Cerebellar nuclear complex (tissue), 1 donor: ENCODE data around the gene CBX1.
"Not testable (repeated sequence)": the region's sequence is repeated elsewhere in the genome, so short reads cannot be mapped to it uniquely, and the experiment has no call there.

Experiments
- DNase-seq, 2 experiments: peaks; one replicate each; lab custom pipeline; 2025; lab: John Stamatoyannopoulos, UW

CBX1 gene

DNA sequence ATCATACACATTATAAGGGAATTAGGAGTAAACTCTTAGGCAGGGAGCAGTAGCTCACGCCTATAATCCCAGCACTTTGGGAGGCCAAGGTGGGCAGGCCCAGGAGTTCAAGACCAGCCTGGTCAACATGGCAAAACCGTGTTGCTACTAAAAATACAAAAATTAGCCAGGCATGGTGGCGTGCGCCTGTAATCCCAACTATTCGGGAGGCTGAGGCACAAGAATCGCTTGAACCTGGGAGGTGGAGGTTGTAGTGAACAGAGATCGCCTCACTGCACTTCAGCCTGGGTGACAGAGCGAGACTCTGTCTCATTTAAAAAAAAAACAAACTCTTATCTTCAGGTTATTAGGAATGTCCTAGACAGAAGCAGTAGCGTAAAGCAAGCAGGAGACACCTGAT lies 28.5 kb downstream of the CBX1 start:
- not testable (repeated sequence) for DNase-seq

DNA sequence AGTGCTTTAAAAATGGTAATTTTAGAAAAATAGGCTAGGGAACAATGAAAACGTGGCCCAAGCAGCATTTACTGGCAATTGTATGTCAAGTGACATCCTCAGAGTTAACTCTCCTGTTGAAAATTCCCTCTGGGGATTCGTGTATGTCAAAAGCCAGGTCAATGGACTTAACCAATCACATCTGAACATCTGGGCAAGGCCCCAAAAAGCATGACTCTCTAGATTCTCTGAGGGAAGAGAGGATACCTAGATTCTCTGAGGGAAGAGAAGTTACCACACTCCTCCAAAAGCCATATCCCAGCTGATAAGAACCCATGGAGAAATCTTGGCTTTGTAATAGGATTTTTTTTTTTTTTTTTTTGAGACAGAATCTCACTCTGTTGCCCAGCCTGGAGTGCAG lies 29.6 kb downstream of the CBX1 start:
- DNase-seq = no peak

DNA sequence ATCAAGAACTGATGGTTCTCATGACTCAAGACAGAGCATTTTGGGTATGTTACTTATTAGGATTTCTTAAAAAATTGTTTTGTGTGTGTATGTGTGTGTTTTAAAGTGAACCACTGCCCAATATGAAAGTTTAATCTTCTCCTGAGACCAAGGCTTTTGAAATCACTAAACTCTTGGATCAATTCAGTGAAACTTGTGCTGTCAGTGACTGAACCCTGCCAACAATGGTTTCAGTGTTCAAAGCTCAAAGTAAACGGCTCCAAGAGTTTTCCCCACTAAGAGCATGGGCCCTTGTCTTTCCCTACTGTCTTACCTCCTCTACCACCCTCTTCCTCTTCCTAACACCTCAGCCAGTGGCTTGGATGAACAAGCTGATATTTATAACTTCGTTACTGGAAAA lies 31.1 kb downstream of the CBX1 start:
- no peak for DNase-seq

DNA sequence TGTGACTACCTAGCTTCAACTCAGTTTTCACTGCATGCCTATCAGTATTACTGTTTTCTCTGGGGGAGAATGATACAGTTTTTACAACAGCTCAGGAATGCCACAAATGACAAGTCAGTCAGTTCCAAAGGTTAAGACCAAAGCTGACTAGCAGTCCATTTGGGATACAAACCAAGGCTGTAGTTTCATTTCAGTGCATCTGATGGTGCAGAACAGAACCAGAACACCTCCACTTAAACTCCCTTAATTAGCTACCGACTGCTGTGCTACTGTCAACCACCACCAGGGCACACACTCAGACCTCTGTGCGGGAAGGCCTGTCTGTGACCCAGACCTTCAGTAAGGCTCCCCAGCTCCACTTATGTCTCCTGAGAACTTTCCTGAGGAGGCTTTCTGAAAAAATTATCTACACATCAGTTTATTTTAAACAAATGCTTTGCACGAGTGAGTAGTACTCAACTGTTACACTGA lies 32.8 kb downstream of the CBX1 start:
- DNase-seq = no peak

DNA sequence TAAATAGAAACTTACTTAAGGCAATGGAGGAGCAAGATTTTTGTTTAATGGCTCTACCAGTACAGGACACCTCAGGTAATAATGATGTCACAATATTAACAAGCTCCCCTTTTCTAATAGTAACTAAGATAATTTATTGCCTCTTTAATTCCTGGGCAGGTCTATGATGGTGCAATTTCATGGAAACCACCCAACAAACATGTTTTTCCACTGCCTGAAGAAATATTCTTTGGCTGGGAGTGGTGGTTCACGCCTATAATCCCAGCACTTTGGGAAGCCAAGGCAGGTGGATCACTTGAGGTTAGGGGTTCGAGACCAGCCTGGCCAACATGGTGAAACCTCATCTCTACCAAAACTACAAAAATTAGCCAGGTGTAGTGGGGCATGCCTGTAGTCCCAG lies 33.5 kb downstream of the CBX1 start:
- not testable (repeated sequence) for DNase-seq

DNA sequence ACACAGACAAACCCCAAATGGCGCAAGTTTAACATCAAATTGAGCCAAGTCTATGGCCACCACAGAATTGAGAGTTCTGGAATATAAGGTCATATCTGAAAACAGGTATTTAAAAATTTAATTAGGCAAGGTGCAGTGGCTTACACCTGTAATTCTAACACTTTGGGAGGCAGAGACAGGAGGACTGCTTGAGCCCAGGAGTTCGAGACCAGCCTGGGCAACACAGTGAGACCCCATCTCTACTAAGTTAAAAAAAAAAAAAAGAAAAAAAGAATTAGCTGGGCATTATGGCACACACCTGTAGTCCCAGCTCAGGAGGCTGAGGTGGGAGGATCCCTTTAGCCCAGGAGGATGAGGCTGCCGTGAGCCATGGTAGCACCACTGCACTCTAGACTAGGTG lies 34.0 kb downstream of the CBX1 start:
- no peak for DNase-seq

DNA sequence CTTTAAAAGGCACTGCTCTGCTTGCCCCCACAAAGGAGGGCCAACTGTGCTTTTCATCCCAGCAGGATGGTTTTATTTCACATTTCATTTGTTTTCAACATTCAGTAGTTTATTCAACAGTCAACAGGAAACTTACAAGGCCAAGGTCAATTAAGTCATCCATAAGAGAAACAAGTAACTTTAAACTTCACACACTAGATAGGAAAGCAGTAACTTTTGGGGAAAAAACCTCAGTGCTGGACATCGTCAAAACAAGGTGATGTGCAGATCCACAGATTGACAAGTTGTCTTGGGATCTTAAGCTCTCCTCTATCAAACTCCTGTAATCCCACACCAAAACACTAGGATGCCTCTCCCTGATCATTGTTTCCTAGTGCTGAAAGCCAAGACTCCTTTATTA lies 34.6 kb downstream of the CBX1 start:
- DNase-seq = no peak

DNA sequence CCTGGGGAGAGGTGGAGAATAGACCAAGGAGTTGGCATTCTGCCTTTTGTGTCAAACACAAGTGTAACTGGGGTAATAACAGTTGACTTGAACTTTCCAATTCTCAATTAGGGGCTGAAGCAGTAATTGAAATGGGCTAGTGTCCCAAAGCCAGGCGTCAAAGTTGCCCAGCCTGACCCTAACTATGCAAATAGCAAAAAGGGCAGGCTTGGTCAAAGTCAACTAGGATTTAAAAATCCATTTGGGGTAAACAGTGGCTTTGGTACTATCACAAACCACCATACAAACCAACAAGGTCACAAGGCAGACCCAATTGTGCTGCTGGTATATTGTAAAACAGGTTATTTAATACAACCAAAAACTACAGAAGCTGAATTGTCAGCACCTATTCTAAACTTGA lies 35.1 kb downstream of the CBX1 start:
- DNase-seq = no peak

DNA sequence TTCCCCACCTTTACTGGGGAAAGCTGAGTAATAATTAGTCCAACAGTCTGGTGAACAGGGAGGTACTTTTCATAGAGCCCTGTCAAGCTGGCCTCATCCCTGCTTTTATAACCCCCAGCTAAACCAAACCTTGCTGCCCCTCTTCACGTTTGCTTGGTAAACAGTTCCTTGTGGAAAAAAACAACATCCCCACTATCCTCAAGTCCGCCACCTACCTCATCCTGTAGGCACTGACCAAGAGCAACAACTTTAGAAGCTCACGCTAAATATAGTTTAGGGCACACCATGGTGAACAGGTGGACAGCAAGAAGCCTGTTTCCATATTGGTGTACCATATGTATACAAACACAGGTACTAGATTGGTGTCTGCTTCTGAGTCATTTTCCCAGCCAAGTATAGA lies 36.6 kb downstream of the CBX1 start:
- DNase-seq = no peak

DNA sequence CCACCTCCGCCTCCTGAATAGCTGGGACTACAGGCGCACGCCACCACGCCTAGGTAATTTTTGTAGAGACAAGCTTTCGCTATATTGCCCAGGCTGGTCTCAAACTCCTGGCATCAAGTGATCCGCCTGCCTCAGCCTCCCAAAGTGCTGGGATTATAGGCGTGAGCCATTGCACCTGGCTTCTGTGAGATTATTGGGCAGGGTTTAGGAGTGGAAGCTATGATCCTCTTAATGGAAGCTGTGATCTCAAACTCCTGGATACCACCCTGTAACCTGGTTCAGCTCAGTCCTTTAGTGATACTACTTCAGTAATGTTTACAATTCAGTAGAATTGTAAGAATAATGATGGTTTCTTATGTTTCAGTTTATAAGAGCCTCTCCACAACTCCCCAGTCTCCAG lies 39.0 kb downstream of the CBX1 start:
- no peak for DNase-seq

DNA sequence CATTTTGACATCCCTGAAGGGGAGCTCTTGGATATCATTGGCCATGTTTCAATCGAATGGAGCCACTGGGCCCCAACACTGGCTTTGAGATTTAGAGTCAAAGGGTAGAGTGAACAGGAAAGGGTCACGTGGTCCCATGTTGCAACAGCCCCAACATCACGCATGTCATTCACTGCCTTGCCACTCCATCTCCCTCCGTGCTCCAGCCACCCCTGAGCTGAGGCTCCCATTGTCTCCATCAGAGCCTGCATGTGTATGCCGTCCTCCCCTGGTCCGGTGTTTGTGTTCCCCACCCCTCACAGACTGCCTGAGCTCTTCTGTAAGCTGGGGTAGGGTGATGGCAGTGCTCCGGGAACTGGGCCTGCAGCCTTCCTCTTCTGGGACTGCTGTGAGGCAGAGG lies 41.0 kb downstream of the CBX1 start:
- DNase-seq = no peak

DNA sequence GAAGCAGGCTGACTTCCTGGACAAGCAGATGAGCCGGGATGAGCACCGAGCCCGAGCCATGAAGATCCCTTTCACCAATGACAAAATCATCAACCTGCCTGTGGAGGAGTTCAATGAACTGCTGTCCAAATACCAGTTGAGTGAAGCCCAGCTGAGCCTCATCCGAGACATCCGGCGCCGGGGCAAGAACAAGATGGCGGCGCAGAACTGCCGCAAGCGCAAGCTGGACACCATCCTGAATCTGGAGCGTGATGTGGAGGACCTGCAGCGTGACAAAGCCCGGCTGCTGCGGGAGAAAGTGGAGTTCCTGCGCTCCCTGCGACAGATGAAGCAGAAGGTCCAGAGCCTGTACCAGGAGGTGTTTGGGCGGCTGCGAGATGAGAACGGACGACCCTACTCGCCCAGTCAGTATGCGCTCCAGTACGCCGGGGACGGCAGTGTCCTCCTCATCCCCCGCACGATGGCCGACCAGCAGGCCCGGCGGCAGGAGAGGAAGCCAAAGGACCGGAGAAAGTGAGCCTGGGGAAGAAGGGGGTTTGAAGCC lies 42.1 kb downstream of the CBX1 start:
- DNase-seq = no peak

DNA sequence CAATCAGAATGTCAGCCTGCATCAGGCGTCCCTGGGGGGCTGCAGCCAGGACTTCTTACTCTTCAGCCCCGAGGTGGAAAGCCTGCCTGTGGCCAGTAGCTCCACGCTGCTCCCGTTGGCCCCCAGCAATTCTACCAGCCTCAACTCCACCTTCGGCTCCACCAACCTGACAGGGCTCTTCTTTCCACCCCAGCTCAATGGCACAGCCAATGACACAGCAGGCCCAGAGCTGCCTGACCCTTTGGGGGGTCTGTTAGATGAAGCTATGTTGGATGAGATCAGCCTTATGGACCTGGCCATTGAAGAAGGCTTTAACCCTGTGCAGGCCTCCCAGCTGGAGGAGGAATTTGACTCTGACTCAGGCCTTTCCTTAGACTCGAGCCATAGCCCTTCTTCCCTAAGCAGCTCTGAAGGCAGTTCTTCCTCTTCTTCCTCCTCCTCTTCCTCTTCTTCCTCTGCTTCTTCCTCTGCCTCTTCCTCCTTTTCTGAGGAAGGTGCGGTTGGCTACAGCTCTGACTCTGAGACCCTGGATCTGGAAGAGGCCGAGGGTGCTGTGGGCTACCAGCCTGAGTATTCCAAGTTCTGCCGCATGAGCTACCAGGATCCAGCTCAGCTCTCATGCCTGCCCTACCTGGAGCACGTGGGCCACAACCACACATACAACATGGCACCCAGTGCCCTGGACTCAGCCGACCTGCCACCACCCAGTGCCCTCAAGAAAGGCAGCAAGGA lies 42.7 kb downstream of the CBX1 start:
- no peak for DNase-seq

DNA sequence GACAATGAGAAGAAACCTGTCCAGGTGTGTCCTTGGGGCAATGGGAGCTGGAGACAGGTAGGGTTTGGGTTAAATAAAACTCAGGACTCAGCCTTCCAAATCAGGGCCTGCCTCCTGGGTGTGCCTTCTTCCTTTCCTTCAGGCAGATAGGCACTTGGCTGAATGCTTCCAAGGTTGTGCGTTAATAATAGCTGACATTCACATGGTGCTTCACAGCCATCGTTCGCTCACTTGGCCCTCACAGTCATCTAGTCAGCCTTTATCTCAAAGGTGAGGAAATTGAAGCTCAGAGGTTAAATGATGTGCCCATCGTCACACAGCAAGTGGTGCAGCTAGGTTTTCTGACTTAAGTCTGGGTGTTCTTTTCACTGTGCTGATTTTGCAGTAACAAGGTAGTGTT lies 43.7 kb downstream of the CBX1 start:
- no peak for DNase-seq

DNA sequence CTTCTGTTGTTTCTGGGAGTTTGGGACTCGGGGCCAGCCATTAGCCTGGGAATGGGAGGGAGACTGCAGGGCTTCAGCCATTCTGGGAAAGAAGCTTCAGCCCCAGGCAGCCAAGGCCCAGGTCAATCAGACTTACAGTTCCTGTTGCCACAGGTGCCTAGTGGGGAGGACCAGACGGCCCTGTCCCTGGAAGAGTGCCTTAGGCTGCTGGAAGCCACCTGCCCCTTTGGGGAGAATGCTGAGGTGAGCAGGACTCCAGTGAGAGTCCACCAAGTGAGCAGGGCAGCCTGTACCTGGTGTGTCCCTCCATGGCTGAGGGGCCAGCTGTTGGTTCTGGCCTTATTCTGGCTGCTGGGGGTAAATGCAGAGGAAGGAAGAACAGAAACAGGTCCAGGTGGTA lies 44.4 kb downstream of the CBX1 start:
- DNase-seq = no peak

DNA sequence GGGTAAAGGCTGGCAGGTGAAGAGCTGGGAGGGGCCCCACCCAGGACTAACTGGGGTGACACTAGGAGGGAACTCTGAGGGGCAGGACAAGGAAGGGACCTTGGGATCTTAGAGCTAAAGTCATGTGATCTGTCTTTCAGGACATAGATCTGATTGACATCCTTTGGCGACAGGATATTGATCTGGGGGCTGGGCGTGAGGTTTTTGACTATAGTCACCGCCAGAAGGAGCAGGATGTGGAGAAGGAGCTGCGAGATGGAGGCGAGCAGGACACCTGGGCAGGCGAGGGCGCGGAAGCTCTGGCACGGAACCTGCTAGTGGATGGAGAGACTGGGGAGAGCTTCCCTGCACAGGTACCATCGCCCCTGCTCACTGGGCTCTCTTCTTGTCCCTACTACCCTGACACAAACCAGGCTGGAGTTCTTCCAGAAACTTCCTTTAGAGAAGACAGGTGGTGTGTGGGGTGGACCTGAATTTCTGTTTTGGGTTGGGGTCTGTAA lies 45.0 kb downstream of the CBX1 start:
- DNase-seq = no peak

DNA sequence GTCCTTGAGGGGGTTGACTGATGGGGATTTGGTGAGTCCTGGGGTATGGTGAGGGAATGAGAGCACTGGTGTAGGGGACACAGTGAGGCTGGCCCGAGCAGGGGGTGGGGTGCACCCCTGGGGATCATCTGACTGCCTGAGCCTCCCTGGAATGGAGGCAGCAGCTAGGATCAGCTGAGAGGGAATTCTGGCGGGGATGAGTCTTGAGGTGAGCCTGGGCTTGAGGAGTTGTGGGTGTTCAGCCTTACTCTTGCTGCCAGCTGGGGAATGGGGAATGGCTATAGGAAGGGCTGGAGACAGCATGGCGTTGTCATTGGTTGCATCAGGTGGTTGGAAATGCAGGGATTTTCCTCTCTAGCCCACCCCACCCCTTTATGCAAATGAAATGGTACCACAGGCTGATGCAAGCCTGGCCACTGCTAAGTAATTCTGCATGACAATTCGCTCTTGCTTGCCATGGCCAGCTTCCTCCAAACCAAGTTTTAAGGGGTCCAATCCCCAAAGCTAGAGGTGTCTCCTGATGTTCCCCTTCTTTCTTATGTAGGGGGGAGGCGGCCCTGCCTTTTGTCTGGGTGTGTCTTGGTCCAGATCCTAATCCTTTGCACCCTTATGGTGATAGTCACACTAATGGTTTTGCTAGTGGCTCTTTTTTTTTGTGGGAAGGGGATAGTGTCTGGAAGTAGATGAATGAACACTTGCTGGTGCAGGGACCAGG lies 45.6 kb downstream of the CBX1 start:
- DNase-seq = no peak

DNA sequence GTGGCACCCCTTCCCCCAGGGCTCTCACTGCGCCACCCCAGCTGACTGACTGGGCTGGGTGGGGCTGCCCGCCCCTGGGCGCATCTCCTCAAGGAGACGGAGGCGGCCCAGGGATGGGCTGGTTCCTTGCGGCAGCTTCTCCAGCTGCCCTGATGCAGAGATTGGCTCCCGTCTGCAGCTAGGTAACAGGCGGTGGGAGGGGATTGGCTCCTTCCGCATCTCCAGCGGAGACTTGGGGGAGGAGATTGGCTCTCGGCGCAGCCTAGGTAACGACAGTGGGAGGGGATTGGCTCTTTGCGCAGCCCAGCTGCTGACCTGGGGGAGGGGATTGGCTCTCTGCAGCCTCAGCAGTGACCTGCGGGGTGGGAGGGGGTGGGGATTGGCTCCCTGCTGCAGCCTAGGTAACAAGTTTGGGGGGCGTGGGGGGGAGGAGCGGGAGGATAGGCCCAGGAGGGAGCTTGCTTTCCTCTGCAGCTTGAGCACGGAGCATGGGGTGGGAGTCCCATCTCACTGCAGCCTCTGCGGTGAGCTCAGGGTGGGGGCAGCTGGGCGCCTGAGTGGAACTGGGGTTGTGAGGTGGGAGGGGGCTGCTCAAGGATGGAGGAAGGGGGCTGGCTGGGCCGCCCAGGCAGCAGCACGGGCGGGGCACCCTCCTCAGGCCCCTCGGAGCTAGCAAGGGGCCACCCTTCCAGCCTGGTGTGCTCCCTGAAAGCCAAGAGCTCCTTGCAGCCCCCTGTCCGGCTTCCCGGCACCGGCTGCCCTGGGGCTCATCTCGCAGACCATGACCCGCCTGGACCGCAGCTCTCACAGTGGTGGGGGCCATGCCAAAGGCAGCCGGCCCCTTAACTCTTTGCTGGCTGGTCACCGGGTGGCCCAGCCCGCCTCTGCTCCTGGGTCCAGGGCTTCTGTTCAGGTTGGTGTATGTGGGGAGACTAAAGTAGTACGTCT lies 46.8 kb downstream of the CBX1 start:
- peak; percentile 34 to 71 for DNase-seq

DNA sequence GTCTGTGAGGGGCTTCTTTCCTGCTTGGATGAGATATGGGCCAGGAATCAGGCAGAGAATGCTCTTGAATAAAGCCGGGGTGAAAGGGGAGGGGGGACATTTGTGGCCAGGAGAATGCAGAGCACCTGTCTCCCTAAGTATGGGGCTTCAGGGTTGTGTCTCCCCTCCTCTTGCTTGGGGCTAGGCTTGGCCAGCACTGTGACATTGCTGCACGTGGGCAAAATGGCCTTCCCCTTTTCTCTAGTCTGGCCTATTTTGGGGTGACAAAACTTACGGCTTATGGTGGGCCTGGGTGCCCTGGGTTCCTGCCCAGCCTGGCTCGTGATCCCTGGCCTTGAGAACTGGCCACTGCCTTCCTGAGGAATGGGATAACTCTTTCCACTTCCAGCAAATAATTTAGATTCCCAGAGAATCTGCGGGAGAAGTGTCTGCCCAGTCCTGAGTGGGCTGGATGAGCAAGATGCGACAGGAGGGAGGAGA lies 47.5 kb downstream of the CBX1 start:
- DNase-seq = no peak

DNA sequence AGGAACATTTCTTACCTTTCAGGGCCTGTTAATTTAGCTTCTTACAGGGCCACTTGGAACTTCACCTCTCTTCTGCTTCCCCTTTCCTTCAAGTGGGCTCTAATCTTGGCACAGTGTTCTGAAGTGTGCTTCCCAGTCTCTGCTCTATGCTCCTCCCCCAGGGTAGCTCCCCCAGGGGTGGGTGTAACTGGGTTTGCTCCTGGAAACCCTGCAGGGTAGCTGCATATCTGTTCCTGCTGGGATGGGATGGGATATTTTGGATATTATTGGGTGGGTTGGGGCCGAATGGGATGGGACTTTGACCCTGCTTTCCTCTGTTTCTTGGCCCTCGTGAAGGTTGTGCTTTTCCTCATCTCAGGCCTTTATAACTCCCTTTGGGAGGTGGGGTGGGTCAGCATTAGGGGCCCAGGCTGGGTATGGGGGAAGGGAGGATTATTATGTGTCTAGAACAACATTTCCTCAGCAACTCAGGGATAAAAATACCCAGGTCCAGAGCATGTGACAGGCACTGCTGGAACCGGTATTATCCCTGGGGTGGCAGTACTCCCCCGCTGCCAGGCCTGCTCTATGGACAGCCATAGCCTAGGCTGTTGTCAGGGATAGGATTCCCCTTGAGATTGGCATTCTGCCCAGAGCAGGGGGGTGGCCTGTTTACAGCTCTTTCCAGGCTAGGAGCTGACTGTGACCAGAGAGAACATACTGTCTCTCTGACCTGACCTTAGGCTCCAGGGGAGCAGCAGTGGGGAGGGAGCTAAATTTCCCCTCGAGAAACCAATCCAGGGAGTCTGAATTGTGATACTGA lies 48.1 kb downstream of the CBX1 start:
- DNase-seq = no peak
